NCI-H69 (cell line): ENCODE results near the gene FIBCD1.

Experiments
- DNase-seq: peaks from one replicate; lab custom pipeline; 2025; lab: John Stamatoyannopoulos, UW

Gene FIBCD1

DNA sequence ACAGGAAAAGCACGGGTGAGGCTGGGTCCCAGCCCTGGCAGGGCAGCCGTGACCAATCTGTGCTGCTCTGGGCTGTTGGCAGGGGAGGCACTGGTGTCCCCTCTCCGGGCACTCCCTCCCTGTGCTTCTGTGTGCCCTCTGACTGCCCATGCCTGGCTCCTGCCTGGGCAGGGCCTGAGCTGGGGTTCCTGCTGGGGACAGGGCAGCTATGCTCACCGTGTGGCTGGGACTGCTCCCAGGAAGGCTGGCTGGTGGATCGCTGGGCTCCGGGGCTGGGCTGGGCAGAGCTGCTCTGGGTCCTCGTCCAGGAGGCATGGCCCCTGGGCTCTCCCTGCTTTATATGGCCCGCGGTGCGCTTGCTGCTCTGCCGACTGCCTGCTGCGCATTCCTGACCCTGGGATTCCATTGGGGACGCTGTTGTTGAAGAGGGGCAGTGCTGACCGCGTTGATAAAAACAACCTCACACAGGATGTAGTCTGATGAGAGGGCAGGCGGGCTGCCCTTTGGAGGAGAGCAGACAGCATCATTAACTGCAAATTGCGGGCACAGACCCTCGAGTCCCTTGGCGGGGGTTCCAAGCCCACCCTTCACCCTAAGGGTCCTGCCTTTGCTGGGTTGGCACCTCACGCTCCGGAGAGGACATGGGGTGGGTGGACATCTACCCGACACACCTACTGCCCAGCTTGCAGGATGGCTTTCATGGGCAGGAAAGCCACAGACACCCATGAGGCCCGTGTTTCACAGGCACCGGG, 43.4 kb downstream of the FIBCD1 start:
- no peak for DNase-seq

DNA sequence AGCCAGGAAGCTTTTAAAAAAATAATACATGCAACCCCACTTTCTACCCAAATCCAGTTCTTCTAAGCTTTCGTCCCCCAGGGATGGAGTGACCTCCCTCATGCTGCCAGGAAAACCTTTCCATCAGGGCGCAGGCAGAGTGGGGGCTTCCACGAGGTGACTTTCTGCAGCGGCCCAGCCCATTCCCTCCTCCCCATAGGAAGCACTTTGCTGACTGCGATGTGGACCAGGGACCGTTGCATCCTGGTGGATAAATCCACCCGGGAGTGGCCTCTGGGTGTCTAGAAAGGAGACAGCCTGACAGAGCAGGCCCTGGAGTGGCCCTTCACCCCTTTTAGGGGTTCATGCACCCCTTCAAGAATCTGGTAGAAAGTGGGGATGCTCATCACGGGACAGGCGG, 44.0 kb downstream of the FIBCD1 start:
- no peak for DNase-seq

DNA sequence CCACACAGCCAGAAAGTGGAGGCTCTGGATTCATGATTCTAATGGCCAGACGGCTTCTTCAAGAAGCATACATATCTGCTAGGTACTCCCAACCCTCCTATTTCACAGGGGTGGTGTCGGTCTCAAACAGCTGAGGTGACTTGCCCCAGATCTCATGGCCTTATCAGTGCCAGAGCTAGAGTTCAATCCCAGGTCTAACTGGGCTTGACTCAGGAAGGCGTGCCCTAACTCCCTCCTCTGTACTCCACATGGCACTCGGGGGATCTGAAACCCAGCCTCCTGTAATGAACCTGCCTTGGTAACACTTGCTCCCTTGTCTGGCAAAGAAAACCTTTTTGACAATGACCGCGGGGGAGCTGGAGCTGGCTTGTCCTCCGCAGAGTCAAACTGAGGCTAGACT, 44.5 kb downstream of the FIBCD1 start:
- no peak for DNase-seq

DNA sequence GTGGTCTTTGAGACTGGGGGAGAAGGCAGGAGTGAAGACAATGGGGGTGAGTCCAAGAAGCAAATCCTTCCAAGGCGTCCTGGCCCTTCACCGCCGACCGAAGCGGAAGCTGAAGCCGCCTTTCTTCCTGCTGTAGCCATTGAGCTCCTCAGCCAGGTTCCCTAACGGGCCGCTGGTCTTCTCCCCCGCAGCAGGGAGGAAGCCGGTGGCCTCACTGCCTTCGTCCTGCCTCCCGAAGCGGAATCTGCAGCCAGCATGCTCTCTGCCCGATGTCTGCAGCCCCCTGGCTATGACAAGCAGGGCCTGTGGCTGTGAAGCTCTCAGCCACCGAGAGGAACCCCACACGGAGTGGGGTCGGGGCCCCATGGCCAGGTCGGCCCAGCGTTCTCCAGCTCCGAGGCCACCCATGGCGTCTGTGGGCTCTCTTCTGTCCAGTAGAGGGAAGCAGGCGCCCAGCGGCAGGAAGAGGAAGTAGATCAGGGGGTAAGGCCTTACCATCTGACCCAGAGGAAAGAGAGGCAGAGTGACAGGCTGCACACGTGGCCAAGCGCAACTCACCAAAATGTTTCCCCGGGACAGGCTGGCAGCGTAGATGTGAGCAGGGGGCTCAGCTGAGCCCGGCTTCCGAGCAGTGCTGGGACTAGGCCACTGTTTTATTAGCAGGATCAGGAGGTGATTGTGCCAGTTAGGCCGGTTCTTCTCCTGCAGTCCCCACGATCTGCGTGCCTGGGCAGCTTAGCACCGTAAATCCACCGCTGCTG, 45.5 kb downstream of the FIBCD1 start:
- no peak for DNase-seq

DNA sequence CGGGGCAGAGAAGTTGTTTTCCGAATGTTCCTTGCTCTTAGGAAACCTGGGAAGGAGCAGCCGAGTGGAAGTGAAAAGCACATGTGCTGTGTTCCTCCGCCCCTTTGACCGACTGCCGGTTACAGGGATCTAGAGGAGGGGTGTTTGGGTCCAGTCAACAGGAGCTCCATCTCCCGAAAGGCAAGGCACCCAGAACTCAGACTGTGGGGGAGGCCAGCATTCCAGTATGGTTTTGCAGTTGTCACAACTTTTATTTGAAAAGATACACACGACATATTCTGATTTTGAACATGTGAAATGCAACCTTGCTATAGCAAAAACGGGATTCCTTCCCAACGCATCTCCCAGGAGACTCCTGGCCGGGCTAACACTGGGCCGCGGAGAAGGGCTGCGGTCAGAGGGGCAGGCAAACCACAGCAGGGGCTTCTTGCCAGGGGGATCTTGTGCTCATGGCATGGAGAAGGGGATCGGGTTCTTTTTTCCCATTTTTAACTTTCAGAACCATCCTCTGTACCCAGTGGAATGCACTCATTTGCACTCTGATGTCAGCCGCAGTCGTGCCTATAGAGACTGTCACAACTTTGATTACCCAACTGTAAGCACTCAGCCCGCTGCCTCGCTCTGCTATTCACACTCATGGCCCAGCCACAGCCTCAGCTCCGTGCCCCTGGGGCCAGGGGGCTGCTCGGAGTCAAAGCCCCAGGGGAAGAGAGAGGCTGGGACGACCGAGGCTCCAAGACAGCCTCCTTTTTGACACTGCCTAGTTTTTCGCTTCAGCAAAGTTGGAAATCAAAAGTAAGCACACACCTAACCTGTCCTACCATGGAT, 46.4 kb downstream of the FIBCD1 start:
- no peak for DNase-seq

DNA sequence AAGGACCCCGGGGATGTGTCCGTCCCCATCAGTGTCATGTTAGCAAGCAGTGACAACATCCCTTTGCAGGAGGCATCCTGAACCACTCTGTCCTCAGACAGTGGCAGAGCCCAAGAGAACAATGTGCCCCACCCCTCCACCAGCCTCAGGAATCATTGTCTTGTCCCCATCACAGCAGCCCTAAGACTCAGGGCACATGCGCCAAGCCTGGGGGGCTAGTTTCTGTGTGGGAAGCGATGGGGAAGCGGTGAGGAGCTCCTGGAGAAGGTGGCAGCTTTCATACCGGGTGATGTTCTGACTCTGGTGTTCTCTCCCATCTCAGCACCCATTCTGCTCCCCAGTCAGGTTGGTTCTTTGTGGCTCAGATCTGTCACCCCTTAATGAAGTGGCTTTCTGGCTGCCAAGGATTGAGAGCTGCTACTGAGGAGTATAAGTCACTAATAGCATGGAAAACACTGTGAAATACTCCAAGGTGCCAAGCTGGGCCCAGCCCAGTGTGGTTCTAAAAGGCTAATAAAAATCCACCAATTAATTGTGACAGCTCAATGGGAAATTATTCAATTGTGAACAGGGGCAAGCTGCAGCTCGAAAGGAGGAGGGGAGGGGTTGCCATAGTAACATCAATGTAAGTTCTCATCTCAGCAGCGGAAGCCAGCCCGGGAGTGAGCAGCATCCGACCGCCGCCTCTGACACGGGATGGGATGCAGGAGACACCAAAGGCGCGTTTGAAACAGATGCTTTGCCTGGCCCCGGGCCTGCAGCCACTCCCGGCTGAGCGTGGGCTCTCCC, 47.2 kb downstream of the FIBCD1 start:
- no peak for DNase-seq

DNA sequence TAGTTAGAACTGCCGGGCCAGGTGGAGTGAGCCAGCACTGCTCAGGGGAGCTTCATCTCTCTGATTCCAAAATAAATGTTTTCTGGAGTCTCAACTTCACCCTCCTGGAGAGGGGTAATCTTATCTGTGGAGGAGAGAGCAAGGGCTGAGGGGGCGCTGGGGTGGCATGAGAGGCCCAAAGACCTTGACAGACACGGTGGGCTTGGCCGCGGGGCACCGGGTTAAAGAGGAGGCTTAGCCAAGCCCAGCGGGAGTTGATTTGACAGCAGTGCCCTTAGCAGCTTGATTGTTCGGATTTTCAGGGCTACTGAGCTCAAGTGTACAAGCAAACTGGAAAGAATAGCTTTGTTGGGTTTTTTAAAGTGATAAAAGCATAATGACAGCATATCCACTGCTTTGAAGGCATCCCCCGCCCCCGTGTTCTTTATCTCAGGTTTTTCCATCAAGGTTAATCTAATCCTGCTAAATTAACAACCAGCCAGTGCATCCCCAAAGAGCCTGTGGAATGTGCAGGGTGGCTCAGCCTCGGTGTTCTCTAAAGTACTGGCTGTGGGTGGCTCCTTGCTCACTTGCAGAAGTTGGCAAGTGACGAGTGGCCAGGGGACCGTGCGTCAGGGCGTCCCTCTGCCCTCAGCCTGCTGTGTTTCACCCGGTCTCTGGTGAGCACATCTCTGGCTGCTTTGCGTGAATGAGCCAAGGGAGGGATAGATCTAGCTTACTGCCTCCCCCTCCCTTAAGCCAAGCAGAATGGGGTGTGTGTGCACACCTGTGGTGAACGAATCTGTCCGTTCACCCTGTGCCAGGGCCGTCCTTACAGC, 48.0 kb downstream of the FIBCD1 start:
- DNase-seq, result no peak

DNA sequence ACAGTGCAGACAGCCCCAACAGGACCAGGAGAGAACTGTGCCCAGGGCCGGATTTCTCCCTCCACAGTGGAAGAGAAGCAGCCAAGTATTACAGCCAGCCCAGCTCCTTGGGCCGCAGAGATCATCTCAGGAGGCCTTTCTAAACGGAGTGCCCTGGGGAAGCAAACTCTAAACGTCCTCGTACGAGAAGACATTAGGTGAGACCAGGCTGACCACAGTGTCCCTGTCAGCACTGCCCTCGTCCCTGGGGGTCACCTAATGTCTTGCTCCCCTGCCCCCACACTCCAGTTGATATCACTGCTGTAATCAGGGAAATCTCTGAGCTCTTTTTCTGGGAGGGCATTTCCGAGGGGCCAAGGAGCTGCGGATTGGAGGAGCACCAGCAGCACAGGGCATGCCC, 48.9 kb downstream of the FIBCD1 start:
- no peak for DNase-seq

DNA sequence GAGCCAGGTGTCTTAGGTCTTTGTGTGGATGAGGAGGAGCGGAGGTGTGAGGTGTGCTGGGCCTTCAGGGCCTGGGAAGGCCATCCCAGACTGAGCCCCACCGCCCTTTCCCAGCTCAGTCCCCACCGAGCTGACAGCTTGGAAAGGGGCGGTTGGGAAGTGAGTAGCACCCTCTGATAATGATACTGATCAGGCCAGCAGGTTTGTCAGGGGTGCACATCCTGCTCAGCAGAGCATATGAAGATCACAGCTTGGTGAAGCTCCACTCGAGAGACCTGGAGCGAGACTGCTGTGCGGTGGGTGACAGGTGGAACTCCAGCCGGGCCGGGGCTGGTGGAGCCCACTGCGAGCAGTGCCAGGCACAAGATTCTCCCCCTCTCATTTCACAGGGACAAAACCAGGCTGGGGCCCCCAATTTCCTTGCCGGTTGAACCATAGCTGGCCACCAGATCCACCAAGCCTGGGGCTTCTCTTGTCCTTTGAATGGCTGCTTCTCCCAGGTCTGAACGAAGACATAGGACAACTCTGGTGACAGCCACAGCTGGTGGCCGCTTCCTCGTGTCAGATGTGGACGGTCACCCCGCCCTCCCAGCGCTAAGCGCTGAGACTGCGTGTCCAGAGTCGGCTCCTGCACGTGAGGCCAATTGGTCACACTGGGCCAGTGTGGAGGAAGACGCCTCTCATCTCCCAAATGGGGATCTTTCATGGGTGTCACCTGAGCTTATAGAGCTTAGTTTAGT, 50.7 kb downstream of the FIBCD1 start:
- DNase-seq, result no peak

DNA sequence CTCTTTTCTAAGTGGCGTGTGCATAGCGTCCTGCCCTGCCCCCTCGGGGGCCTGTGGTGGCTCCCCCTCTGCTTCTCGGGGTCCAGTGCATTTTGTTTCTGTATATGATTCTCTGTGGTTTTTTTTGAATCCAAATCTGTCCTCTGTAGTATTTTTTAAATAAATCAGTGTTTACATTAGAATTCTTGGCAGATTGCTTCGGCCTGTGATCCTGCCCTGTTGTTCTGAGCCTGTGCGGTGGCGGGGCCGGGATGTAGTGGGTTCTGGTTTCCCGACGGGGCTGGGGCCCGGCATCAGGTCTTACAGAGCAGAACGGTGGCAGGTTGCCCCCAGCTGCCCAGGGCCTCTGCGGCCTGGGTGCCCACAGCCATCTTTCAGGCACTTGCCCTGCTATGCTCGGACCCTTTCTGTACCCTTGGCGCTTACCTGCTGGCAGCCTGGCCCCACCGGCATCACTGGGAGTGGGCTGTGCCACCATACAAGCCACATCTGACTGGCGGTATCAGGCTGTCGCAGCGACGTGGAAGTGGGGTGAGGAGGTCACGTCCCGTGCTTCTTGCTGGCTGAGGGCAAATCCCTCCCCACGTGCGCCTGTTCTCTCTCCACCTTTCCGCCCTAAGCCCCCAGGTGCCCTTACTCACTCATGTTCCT, 51.4 kb downstream of the FIBCD1 start:
- DNase-seq, result no peak

DNA sequence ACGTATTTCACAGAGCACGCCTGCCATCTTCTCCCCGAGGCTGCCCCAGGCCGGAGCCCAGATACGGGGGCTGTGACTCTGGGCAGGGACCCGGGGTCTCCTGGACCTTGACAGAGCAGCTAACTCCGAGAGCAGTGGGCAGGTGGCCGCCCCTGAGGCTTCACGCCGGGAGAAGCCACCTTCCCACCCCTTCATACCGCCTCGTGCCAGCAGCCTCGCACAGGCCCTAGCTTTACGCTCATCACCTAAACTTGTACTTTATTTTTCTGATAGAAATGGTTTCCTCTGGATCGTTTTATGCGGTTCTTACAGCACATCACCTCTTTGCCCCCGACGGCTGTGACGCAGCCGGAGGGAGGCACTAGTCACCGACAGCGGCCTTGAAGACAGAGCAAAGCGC, 52.1 kb downstream of the FIBCD1 start:
- no peak for DNase-seq

DNA sequence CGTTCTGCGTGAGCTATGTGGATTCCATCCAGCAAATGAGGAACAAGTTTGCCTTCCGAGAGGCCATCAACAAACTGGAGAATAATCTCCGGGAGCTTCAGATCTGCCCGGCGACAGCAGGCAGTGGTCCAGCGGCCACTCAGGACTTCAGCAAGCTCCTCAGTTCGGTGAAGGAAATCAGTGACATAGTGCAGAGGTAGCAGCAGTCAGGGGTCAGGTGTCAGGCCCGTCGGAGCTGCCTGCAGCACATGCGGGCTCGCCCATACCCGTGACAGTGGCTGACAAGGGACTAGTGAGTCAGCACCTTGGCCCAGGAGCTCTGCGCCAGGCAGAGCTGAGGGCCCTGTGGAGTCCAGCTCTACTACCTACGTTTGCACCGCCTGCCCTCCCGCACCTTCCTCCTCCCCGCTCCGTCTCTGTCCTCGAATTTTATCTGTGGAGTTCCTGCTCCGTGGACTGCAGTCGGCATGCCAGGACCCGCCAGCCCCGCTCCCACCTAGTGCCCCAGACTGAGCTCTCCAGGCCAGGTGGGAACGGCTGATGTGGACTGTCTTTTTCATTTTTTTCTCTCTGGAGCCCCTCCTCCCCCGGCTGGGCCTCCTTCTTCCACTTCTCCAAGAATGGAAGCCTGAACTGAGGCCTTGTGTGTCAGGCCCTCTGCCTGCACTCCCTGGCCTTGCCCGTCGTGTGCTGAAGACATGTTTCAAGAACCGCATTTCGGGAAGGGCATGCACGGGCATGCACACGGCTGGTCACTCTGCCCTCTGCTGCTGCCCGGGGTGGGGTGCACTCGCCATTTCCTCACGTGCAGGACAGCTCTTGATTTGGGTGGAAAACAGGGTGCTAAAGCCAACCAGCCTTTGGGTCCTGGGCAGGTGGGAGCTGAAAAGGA, 53.3 kb downstream of the FIBCD1 start:
- no peak for DNase-seq

DNA sequence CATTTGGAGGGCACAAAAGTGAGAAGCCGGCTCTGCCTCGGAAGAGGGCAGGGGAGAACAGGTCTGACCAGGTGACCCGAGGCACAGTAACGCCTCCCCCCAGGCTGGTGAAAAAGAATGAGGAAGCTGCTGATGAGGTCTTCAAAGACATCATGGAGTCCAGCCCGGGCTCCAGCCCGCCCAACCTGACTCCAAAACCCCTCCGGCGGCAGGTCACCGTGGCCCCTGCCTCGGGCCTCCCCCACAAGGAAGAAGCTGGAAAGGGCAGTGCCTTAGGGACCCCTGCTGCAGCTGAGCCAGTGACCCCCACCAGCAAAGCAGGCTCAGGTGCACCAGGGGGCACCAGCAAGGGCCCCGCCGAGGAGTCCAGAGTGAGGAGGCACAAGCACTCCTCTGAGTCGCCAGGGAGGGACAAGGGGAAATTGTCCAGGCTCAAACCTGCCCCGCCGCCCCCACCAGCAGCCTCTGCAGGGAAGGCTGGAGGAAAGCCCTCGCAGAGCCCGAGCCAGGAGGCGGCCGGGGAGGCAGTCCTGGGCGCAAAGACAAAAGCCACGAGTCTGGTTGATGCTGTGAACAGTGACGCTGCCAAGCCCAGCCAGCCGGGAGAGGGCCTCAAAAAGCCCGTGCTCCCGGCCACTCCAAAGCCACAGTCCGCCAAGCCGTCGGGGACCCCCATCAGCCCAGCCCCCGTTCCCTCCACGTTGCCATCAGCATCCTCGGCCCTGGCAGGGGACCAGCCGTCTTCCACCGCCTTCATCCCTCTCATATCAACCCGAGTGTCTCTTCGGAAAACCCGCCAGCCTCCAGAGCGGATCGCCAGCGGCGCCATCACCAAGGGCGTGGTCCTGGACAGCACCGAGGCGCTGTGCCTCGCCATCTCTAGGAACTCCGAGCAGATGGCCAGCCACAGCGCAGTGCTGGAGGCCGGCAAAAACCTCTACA, 54.2 kb downstream of the FIBCD1 start:
- DNase-seq, result no peak

DNA sequence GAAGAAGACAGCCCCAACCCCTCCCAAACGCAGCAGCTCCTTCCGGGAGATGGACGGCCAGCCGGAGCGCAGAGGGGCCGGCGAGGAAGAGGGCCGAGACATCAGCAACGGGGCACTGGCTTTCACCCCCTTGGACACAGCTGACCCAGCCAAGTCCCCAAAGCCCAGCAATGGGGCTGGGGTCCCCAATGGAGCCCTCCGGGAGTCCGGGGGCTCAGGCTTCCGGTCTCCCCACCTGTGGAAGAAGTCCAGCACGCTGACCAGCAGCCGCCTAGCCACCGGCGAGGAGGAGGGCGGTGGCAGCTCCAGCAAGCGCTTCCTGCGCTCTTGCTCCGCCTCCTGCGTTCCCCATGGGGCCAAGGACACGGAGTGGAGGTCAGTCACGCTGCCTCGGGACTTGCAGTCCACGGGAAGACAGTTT, 54.9 kb downstream of the FIBCD1 start:
- DNase-seq, result no peak

DNA sequence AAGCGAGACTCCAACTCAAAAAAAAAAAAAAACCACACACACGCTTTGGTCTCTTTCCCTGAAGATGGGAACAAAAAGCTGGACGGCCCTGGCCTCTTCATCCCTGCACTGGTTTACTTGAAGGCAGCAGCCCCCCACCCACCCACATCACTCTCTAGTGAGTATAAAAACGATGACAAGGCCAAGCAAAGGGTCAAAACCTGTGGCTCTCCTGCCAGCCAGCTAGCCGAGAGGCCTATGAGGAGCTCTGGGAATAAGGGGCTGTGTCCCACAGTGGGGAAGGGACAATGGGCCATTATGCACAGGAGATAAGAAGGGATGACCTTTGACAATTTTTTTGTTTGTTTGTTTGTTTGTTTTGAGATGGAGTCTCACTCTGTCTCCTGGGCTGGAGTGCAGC, 55.6 kb downstream of the FIBCD1 start:
- DNase-seq, result no peak

DNA sequence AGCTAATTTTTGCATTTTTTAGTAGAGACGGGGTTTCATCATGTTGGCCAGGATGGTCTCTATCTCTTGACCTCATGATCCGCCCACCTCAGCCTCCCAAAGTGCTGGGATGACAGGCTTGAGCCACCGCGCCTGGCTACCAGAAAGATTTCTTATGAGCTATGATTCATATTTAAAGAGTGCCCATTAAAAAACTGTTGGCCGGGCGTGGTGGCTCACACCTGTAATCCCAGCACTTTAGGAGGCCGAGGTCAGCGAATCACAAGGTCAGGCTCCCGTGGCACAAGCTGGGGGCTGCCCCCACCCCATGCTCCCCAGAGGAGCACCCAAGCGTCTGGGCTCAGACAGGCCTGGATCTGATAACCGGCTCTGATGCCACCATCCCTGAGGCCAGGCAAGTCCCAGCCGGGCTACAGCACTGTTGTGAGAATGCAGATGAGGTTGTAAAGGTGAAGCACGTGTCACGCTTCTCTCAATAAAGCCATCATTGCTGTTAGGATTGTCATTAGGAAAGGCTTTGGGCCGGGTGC, 56.3 kb downstream of the FIBCD1 start:
- DNase-seq, result no peak

DNA sequence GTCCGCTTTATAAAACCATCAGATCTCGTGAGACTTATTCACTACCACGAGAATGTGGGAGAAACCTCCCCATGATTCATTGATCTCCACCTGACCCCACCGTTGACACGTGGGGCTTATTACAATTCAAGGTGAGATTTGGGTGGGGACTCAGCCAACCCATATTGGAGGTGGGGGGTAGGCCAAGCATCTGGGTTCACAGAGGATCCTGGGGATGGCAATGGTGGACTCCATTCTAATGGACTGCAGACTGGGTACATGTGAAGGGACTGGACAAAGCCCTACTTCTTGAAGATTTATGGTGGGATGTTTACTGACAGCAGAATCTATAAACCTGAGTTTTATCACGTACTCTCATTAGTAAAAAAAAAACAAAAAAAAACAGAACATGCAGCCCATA, 57.5 kb downstream of the FIBCD1 start:
- no peak for DNase-seq
